Stimulated activated CD8-positive, alpha-beta memory T cell treated with anti-CD3 and anti-CD28 coated beads, Interleukin-7, amount 100 ng/mL, for 1 hour (primary cell): ENCODE data around the gene ZMAT5.

Source experiments
- DNase-seq, 2 donors: peaks; one replicate each; pipeline ENCODE4 v3.0.0-alpha.2; 2020; ENCODE audit warnings: low read depth in 2 of 2

ZMAT5 gene

DNA sequence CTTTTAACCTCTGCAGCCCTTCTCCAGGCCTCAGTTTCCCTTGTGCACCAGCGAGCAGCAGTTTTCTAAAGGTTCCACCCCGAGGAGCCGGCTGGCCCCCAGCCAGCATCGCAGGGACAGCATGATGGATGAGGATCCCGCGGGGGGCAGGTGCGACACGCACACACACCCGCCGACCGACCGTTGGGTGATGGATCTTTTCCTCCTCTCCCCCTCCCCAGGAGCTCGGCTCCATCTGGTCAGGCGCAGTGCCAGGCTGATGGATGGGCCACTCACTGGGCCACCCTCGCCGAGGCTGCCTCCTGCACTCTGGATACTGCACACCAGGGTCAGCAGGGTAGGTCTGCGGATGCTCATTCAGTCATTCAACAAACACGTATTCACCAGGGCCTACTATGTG, 59.8 kb downstream of the ZMAT5 start:
- DNase-seq: no peak

DNA sequence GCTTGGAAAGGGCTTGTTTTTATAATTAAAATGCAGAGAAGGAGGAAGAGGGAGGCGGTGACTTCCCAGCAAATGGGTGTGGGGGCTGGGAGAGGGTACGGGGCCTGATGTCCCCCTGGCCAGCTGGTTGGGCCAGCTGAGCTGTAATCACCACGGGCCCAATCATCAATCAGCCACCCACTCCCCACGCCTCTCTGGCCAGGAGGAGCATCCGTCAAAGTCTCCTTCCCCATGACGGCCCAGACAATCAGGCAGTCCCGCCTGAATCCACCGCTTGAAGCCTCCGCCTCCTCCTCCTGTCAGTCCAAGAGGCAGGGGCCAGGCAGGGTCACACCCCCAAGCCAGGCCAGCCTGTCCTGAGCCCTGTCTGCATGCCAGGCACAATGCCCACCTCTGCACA, 60.3 kb downstream of the ZMAT5 start:
- DNase-seq: no peak

DNA sequence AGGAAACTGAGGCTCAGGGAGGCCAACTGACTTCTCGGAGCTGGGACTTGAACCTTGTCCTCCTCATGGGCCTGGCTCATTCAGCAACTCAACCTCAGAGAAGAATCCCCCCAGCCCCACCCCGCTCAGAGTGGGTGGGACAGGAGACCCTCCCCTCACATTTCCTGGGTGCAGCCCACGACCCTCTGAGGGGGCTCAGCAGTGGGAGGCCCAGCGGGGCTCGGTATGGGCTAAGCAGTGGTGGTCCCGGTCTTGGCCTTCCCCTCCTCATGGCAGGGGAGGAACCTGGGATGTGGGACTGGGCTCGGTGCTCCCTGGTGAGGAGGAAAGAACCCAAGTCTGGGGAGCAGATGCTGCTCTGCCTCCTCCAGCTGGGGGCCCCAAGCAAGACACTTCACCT, 61.2 kb downstream of the ZMAT5 start:
- no peak for DNase-seq

DNA sequence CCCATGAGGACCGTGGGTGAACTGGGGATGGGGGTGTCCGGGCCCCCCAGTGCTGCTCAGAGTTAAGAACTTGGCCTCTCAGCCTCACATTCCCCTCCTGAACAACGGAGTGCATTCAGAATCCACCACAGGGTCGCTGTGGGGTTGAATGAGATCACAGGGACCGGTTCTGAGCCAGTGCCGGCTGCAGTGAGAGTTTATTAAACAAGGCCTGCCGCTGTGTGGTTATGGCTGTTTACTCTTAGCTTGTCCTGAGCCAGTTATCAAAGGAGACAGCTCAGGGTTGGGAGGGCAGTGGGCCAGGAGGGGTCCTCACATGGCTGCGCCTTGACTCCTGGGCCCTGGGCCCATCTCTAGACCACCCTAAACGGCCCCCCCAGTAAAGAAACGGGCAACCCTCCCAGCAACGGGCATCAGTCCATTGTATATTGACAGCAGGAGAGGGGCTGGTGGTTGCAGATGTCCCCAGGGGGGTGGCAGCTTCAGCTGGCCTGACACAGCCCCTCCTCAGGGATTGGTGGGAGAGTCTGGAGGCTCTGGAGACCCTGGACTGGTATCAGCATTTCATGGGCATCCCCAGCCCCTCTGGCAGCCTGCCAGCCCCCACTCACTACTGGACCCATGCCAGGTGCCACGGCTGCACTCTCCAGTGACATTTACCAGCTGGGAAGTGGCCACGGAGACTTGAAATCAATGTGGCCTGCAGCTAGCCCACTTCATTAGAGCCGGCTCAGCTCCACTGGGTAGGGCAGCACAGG, 62.1 kb downstream of the ZMAT5 start:
- DNase-seq: no peak

DNA sequence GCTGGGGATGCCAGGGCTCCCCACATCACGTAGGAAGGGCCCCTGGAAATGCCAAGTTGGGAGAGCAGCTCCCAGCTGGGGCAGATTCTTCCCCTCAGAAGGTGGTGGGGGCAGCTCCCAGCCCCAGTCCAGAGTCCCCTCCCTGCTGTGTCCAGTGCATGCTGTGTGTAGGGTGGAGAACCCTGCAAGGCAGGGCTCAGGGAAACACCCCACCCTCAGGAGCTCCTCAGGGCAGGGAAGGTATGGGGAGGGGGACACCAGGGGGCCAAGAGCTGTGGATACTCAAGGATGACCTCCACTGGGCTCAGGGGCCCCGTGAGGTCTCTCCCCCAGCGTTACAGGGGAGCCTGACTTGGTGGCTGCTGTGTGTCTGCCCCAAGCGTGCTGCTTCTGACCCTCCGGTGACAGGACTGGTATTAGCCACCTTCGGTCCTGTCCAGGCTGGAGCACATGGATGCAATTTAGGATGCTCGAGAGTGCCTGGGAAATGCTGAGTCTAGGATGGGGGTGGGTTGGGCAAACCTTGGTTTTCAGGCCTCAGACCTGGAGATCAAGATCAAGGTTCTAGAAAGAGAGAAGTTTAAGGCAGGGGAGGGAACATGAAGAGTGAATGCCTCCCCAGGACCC, 63.1 kb downstream of the ZMAT5 start:
- no peak for DNase-seq

DNA sequence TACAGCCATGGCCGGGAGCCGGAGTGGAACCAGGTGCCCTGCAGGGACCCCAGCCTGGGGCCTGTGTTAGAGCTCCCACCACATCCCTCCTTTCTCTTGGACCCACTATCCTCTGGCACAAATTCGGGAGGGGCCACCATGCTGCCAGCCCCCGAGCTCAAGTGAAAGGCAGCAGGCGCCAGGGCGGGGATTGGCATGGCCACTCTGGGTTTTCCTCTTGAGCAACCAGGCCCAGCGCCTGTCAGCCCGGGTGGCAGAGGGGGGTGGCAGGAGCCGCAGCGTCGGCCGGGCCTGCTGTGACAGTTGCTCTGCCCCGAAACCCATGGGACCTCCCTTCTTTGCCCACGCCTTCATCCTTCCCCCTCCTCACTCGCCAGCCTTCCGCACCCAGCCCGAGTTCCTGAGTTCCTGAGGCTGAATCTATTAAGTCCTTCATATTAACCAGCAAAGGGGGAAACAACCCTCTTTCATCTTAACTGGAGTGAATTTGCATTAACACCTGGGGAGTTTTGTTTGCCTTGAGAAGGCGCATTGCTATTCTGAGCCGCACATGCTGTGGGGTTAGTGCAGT, 63.8 kb downstream of the ZMAT5 start:
- no peak for DNase-seq

DNA sequence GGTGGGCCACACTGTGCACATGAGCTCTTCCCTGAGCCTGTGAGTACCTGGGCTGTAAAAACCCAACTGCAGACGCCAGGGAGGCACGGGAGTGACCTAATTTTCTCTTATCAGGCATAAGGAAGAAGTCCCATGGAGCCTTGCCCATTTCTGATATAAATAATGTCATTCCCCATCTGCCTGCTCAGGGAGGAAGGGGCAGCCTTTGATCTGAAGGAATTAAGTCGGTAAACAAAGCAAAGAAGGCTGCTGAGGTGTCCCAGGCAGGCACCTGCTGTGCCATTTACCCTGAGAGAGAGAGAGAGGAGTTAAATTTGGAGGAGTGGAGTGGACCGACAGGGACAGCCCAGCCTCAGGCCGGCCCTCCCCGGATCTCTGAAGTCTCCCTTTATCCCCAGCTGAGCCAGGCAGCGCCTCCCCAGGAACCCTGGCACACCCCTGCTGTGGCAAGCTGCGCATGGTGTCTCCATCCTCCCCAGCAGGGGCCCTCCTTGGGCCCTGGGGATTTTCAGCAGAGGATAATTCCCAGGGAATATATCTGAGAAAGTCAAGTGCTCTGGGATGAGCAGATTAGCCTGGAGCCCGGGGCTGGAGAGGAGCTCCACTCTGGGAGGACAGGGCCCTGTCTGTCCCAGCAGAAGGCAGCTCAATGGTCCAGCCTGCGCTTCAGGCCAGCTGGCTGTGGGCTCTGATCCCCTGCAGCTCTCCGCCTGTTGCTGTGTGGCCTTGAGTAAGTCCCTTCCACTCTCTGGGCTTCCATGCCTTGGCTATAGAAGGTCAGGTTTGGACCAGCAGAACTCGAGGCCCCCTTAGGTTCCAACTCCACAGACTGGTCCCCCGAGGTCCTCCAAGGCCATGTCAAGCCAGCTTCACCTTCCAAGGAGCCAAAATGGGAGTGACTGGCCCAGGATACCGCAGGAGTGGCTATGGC, 64.5 kb downstream of the ZMAT5 start:
- DNase-seq: no peak

DNA sequence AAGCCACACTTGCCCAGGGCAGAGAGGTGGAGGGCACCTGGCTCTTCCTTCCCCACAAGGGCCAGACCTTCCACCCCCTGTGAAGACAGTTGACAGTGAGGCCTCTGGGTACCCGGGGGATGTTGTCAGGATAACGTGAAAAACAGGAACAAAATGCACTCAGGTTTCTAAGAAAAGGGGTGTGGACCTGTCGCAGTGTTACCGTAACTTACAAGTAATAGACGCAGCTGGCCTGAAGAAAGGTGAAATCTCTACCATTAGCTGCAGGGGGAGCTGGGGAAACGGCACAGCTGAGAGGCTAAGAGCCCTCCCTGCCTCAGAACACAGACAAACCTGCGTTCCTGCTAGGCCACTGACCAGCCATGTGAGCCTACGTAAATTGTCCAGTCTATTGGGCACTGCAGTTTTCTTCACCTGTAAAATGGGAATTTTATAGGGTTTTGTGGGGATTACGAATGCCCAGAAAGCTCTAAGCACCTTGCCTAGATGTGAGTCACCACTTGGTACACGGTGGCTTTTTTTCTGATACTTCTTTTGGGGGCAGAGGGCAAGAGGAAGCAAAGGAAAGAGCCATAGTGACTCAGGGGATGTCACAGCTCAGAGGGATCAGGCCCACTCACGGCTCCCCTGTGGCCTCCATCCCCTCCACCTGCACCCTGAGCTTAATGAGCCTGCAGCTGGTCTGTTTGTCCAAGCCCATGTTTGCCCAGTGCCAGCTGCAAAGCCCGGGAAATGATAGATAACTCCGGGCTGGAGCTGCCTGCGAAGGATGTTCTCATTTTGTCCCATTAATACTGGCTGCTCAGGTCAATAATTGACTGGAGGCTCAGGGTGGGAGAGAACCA, 65.4 kb downstream of the ZMAT5 start:
- no peak for DNase-seq

DNA sequence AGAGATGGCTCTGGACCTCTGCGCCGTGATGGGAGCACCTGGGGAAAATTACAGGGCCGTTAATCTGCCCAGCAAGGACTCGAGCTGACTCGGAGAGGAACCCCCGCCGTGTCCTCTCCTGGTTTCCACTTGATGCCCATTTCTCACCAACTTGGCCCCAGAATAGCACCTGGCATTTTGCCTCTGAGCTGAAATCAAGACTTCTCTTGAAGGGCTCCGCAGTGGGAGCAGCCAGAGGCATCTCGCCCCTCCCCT, 66.0 kb downstream of the ZMAT5 start:
- DNase-seq: no peak

DNA sequence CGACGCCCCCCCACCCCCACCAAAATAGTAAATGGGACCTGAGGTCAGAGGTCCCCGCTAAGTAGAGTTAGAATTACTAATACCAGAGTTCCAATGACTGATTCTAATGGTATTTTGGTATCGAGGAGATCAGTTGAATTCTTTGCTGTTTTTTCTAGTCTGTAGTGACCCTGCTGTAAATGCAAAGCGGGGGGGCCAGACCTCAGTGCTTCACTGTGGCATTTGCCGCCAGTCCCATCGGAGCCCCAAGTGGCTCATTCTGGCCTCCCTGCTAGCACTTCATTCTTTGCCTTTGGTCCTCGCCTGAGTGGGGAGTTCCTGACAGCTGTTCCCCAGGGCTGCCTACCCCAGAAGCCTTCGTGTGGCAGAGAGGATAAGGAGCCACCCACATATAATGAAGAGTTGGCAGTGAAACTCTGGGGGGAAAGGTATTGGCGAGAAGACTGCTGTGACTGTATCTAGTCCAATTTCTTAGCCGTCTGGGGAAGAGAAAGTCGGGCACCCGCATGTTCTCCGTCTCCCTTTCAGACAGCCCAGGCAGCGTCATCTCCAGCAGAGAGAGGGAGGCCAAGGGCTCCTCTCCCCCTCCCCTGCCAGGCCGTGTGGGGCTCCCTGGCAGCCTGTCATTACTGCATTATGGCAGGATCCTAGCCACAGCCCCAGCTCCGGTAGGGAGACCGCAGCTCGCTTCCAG, 66.5 kb downstream of the ZMAT5 start:
- DNase-seq: no peak

DNA sequence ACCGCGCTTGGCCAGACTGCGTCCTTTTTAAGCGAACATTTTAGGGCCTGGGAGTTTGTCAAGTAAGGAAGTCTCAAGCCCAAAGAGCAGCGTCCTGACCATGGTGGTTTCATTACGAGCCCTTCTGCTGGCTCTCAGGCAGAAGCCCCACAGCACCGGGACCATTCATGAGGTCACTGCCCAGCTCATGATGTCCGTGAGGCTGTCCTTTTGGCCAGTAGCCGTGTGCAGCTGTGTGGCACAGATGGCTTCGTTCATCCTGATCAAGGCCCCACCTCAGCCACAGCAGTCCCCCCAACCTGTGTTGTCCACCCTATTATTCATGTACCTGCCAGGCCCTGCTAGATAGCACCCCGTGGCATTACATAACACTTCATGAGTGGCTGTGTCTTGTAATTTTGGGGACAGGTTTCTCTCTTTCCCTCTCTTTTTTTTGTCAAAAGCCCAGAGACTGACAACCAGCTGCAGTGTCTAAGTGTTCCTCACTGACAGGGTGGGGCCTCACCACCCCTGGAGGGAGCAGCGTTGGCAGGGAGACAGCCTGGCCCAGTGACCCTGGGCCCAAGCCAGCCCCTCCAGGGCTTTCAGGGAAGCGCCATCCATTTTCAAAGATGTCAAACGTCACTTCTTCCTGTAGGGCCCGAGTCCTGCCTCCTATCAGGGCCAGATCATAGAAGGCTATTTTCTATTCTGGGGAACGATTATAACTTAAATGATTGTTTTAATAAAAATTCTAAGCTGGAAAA, 68.8 kb downstream of the ZMAT5 start:
- no peak for DNase-seq

DNA sequence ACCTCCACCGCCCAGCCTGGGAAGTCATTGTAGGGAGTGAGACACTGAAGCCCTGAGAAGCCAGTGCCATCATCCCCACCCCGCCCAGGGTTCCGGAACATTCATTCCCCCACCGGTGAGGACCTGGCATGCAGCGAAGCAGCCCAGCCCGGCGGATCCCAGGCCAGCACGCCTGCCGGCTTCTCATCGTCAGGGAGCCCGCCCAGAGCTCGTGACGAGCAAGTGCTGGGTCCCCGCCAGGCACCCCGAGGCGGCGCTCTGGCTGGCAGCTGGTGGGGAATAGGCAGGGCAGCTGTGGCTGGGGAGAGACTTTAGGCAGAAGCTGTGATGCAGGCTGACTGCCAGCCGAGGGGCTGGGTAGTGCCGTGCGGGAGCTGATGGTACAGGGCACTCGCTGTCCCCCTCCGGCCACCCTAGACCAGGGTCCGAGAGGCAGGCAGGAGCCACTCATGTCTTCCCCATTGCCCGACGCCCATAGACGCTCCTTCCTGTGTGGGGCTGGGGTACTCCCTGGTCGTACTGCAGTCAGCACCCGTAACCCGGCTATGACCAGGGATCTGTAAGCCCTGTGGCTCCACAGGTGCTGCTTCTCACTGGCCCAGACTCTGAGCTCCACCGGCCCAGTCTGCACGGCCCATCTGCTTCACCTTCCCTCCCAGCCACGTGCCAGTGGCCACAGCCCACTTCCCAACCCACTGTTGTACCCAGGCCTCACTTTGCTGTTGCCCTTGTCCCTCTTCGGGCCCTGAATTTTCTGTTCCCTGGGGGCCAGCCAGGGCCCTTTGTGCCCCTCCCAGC, 71.5 kb downstream of the ZMAT5 start:
- no peak for DNase-seq

DNA sequence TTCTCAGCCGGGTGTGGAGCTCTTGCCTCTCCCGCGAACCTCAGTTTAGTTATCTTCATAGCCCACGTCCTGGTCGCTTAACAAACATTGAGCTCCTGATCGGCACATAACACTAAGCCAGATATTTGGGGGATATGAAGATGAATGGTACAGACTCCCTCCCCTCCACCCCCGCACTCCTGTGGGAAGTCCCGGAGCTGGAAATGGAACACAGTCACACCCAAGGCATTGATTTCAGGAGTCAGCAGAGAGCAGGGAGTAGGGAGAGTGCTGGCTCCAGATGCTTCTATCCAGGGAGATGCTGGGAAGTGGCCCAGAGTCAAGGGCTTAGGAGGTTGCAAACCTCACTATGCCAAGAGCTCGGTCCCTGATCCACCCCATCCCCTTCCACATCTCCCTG, 73.1 kb downstream of the ZMAT5 start:
- no peak for DNase-seq

DNA sequence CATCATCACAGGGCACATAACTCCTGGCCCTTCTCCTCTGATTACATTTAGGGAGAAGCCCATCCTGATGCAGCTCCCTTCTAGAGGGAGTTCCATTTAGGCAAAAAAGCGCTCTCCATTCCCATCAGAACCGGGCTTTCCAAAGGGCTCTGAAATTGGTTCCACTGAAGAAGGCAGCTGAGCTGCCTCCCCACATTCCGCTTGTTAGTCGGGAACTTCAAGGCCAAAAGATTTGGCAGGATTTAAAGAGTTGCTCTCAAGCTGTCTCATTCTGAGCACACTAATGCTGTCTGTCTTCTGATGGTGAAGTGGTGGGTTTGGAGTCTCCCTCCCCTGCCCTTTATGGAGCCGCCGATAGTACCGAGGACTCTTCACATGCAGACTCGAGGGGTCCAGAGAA, 73.6 kb downstream of the ZMAT5 start:
- no peak for DNase-seq

DNA sequence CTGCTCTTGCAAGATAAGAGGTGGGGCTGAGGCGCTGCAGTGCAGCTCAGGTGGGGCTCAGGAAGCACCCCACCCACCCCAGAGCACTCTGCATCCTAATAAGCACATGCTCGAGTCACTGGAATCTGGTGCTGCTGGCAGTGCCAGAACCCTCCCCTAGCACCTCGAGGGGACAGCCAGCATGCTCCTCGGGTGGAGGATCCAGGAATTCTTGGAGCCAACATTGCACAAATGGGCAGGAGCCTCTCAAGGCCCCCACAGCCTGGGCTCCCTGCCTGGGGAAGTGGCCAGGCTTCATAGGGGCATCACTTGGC, 74.5 kb downstream of the ZMAT5 start:
- no peak for DNase-seq

DNA sequence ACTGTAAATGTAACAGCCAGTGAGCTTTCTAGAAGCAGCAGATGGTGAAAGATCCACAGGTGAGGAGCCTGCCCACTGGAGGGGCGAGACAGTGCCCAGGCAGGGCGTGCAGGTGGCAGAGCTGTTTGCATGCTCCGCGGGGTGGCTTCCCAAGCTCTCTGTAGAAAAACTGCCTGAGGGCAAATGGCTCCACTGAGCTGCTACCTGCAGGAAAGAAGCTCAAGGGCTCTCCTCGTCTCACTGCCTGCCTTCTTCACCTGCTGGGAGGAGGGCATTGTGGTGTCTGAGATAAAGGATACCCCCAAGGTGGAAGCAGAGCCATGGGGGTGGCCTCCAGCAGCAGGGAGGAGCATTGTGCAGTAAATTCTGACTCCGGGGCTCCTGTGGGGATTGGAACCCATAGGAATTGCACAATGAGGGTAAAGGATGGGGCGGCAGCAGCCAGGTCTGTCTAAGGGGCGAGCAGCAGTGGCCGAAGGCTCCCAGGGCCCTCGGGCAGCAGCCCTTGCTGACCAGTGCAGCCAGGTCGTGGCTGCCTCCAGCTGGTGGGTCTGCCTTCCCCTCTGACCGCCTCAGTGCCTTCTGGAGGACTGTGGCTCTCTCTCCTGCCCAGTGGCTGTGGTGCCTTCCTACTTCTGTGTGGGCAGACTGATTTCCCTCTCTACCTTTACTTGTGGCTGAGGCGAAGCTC, 75.0 kb downstream of the ZMAT5 start:
- DNase-seq: no peak

DNA sequence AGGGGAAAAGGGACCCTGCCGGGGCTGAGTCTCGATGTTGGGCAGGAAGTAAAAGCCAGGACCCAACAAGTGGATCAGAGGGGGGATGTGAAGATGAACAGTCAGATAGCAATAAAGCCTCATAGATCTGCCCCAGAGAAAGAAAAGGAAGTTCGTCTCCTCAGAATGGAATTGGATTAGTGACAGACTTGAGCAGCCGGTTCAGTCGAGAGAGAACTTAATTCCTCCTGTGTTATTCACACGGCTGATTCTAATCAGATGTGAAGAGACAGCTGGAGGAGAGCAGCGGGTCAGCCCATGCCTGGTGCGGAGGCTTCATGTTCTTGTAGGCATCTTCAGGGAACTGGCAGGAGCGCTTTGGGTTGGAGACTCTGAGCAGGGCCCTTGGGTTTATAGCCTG, 76.3 kb downstream of the ZMAT5 start:
- DNase-seq: no peak

DNA sequence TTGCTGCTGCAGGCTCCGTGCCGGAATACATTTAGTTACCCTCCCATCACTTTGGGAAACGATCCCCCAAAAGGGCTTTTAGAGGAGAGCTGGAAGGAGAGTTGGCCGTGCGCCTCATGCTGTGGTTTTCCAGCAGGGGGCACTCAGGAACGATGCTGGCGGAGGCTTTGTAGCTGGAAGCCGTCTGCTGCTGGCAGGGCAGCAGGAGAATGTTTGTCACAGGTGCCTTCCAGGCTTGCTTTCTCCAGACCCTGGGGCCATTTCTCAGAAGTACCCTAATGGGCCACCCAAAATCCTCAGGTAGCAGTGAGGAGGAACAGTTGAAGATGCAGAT, 77.0 kb downstream of the ZMAT5 start:
- DNase-seq: no peak

DNA sequence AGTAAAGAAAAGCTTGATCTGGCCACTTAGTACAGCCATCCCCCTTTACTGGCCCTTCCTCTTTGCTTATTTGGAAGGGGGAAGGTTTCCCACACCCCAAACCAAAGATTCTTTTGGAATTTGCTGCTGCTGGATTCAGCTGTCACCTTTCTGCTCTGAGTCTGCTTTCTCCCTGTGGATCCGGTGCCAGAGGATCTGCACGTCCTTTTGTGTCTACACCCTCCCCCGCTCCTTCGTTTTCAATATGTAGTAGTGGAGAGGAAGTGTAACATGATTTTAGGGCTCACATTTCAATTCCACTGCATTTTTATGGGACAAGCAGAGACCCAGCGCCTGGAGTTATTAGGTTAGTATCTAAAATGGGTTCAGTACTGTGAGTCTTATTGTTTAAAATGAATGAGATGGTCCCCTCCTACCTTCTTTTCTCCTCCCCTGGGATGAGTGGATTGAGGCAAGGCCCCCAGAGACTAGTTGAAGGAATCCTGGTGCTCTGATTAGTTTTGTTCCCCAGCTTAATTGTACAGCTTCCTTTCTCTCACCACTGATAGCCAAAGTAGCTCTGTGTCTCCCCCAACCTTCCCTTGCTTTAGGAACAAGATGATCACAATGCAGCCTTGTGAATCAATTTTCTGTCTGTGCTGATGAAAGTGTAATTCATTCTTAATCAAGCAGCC, 77.5 kb downstream of the ZMAT5 start:
- no peak for DNase-seq
